HG03039 (cell line): ENCODE data around the gene ZNF236.

Source experiments
- ATAC-seq: cut with Tn5 transposase; IDR thresholded peaks from one replicate; pipeline ENCODE4 v1.9.1; 2021; ENCODE audit warnings: mild to moderate bottlenecking, moderate library complexity; ENCODE audit not compliant: unreplicated experiment

Gene ZNF236

GRCh38 chr18:76821356-76821874, 942 bp upstream of the ZNF236 start:
- ATAC-seq, result no peak

GRCh38 chr18:76821875-76822505, 367 bp upstream of the ZNF236 start:
- ATAC-seq, result peak; percentile 36

DNA sequence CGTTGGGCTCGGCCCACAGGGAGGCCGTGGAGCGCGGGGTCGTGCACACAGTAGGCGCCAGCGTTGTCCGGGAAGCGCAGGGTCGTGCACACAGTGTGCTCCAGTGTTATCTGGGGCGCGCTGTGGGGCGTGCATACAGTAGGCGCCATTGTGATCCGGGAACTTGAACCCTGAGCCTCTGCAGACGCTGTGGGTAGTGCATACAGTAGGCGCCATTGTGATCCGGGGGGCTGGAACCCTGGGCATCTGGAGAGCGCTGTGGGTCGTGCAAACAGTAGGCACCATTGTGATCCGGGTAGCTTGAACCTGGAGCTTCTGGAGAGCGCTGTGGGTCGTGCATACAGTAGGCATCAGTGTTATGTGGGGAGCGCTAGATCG, 793 bp downstream of the ZNF236 start:
- ATAC-seq, result no peak

DNA sequence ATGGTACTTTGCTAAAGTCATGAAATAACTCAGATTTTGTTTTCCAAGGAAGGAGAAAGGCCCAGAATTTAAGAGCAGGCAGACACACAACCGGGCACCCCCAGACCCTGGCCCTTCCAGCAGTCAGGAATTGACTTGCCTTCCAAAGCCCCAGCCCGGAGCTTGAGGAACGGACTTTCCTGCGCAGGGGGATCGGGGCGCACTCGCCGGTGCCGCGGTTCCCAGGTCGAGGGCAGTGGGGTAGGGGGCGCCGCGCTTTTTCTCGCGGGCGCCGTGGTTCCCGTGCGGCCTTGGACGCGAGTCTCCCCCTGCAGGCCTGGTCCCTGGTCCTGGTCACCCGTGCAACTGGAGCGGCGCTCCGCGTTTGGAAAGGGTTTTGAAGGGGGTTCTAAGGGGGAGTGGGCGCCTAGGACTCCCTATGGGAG, 1.2 kb downstream of the ZNF236 start:
- ATAC-seq, result no peak

- ATAC-seq, result no peak
Observed at GRCh38 chr18:76824145-76824676, 1.9 kb downstream of the ZNF236 start.

DNA sequence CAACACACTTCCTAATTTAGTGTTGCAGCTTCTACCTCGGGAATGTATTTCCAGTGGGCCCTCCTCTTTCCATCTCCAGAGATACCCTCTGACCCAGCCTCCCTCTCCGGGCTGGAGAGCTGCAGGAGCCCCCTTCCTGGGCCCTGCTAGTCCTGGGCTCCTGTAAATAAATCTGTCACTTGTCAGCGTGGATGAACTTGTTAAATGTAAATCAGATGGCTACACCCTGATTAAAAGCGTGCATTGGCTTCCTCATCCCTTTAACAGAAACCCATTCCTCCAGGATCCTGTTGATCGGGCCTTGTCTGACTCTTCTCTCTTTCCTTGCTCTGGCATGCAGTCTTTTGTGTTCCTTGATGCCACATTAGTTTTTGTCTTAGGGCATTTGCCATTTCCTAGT, 2.4 kb downstream of the ZNF236 start:
- ATAC-seq, result no peak

GRCh38 chr18:76827205-76828200, 5.1 kb downstream of the ZNF236 start:
- ATAC-seq, result no peak

DNA sequence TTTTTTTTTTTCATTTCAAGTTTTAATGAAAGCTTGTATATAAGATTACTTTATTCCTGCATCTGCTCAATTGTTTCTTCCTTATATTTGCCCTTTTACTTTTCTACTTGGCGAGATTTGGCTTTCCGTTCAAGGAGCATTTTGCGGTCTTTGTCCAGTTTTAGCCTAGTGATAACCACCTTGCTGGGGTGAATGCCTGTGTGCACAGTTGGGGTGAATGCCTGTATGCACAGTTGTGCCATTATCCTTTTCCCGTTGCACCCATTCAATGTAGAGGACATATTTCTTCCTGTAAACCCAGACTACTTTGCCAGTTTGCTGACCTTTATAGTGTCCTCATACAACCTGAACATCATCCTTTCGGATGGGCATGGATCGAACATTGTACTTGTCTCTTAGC, 12.0 kb downstream of the ZNF236 start:
- no peak for ATAC-seq

DNA sequence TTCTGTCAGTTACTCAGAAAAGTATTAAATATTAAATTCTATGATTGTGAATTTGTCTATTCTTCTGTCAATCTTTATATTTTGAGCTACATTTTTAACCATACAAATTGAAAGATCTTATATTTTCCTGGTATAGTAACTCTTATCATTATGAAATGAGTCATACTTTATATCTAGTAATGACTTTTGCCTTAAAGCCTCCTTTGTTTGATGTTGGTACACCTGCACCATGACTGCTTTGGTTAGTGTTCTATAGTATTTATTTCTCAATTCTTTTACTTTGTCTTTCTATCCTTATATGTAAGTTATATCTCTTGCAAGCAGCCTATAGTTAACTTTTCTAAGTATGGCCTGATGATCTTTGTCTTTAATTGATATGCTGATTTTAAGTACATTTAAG, 13.0 kb downstream of the ZNF236 start:
- ATAC-seq, result no peak

DNA sequence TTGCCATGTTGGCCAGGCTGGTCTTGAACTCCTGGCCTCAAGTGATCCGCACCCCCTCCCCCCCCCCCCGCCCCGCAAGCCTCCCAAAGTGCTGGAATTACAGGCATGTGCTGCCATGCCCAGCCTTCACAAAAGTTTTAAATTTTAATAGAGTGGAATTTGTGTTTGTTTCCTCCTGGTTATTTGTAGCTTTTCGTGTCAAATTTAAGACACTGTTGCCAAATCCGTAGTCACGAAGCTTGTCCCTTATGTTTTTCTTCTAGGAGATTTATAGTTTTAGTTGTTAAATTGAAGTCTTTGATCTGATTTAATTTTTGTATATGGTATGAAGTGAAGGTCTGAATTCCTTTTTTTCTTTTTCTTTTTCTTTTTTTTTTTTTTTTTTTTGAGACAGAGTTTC, 14.7 kb downstream of the ZNF236 start:
- no peak for ATAC-seq

DNA sequence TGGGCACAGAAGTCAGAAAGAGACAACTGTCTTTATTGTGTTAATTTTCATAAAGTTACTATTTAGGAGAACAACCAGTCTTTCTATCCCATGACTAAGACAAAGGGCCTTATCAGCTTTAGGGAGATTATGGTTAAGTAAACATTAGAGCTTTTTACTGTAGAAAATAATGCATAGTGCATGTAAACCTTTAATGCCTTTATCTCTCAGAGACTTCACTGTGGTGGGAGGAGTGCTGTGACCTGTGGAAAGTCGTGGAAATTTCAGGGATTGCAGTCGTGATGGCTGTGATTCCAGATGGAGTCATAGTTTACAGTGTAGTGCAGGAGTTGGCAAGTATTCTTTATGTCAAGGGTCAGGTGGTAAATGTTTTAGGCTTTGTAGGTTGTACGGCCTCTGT, 15.8 kb downstream of the ZNF236 start:
- no peak for ATAC-seq

DNA sequence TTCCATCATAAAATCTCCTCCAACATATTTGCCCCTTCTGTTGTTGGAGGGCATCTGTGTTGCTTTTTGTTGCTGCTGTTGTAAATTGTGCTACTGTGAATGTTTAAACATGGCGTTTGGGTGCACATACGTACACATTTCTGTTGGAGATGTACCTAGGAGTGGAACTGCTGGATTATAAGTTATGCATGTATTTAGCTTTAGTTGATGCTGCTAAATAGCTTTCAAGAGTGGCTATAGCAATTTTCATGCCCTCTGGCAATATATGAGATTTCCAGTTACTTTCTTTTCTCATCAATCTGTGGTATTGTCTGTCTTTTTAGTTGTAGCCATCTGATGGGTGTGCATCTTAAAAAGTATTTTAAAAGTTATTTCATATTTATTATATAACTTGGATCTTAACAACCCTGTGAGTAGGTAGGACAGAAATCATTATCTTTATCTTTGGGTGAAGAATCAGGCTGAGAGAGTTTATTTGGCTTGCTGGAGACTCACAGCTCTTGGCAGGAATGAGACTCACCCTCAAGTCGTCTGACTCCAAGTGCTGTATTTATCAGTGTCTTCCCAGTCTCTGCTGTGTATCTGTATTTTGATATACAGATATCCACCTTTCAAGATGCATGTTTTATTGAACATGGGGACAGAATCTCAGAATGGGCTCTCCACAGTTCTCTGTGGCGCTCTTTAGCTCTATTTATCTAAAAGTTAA, 16.9 kb downstream of the ZNF236 start:
- ATAC-seq, result no peak

GRCh38 chr18:76842837-76843530, 20.6 kb downstream of the ZNF236 start:
- no peak for ATAC-seq

DNA sequence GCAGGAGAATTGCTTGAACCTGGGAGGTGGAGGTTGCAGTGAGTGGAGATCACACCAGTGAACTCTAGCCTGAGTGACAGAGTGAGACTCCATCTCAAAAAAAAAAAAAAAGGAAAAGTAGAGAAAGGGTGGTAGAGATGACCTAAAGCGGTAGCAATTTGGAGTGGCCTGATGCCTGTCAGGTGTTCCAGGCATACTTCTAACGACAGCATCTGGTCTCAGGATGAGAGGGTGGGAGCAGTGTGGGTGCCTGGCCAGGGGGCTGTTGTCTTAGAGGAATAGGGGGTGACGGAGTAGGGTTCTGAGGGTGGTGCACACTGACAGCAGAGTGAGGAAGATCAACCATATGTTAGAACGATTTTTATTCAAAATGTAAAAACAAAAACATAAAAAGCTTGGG, 21.8 kb downstream of the ZNF236 start:
- no peak for ATAC-seq

DNA sequence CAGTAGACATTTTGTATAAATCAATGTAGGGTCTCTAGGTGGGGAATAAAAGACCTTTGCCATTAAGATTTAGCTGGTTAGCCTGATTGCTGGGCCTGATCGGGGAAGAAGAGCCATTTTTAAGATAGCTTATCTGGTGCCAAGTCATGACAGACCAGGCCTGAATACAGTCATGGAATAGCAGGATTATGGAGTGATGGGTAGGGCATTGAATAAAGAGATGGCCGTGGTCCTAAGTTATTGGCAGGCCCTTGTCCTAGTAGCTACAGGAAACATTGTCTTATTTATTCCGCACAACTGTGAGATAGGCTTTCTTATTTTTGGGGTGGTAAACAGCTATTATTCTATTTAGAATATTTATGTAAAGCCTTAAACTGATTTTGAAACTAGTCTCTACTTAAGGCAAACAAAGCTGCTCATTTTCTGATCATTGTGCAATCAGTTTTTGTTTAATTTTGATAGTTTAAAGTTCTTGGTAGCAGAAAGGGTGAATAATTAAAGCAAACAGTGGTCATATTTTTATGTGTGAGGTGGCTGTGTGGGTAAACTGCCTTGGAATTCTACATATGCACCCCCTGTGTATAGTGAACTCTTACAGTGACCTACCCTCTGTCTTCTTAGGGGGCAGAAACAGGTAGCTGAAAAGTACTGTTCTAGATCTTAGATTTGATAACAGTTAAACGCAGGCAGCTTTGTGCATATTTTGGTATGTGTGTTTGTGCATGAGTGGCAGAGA, 22.6 kb downstream of the ZNF236 start:
- ATAC-seq, result no peak

- no peak for ATAC-seq
Observed at GRCh38 chr18:76846217-76846616, 23.9 kb downstream of the ZNF236 start.

- no peak for ATAC-seq
Observed at GRCh38 chr18:76847916-76848315, 25.6 kb downstream of the ZNF236 start.

DNA sequence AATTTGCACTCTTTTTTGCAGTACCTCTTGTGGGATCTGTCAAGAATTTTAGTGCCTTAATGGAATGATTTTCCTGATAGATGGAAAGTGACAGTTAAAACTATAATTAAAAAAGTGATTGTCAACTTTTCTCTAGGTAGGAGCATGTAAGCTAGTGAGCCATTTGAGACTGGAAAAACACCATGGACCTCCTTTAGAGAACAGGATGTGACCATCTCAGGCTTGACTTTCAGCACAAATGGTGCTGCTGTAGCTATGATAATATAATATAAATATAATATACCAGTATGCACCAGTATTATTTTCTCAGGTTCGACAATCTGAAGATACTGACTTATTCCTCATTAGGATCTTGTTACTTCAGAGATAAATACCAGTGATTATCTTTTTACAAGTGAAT, 27.8 kb downstream of the ZNF236 start:
- ATAC-seq, result no peak

DNA sequence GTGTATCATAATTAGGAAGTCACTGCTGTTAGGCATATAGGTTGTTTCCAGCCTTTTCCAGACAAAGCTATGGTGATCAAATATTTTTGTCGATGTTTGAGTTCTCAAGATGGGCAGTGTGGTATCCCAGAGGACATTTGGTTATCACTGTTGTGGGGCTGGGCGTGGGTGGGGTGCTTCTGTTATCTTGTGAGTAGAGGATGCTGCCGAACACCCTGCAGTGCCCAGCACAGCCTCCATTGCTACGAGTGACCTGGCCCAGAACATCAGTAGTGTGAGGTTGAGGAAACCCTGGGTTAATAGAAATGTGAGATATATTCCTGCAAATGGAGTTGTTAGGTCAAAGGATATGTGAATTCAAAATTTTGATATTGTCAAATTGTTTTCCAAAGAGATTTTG, 33.2 kb downstream of the ZNF236 start:
- no peak for ATAC-seq

DNA sequence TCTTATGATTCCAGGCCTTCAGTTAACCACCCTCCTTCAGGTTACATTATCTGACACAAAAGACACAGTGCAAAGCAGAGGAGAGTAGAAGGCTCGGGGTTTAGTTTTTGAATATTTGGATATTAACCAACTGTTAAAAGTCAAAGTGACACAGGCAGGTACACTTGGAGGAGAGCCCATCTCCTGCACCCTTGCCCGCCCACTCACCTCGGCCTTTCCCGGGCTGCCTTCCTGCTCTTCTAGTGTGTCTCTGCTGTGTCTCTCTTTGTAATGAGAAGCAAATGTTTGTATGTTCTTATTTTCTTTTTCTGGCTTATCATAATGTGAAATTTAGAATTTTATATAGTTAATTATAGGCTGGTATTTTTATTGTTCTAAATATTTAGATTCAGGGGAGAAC, 35.1 kb downstream of the ZNF236 start:
- ATAC-seq, result no peak
